Measurements from ENCODE around the gene ADAMTSL2.

Gene ADAMTSL2

GRCh38 chr9:133595910-133596309 is 61.4 kb downstream of the ADAMTSL2 start:
- no peak overlapping the region for H3K14ac ChIP-seq (ENCODE audit: low read length in 2 of 2)
- H3K36me3 ChIP-seq (ENCODE audit: control insufficient read depth in 1 of 2, insufficient read depth in 2 of 2, low read depth in 1 of 2, low read length in 2 of 2): no peaks in the 10 kb centered on the region
- H2BK120ac ChIP-seq (ENCODE audit: low read depth, low read length): no peak overlapping the region
- no peak overlapping the region for H3K4me3 ChIP-seq (ENCODE audit: insufficient read depth in 1 of 2, low read depth in 1 of 2, low read length in 2 of 2)
- no peak overlapping the region for H2AFZ ChIP-seq (ENCODE audit: low read depth, low read length)
- no peak overlapping the region for H3K4me2 ChIP-seq (ENCODE audit: low read length, poor library complexity, severe bottlenecking)
- no peak overlapping the region for H4K91ac ChIP-seq (ENCODE audit: low read length)
- 73% methylated on average over 8 of the region's 8 CpGs for WGBS
- H3K23ac ChIP-seq (ENCODE audit: low read length in 2 of 2): no peak overlapping the region
- H3K27ac ChIP-seq (ENCODE audit: low read length, poor library complexity, severe bottlenecking): no peak overlapping the region
- H3K4ac ChIP-seq (ENCODE audit: low read depth in 1 of 2, low read length in 2 of 2): no peak overlapping the region
- peaks cover 10 to 50% of the 10 kb centered on the region in 2 experiments for H3K27me3 ChIP-seq (ENCODE audit: control insufficient read depth in 1 of 2, insufficient read depth in 1 of 2, low read length in 2 of 2)
- H2BK12ac ChIP-seq (ENCODE audit: low read length in 2 of 2): no peak overlapping the region
- H2AK5ac ChIP-seq (ENCODE audit: low read length, severe bottlenecking): no peak overlapping the region
- H3K9me3 ChIP-seq (ENCODE audit: control insufficient read depth, low read length): peaks cover 25% of the 10 kb centered on the region
- no peaks in the 10 kb centered on the region for H3K79me1 ChIP-seq (replicated peaks; ENCODE audit: low read length, poor library complexity, severe bottlenecking)
- H3K4me1 ChIP-seq (ENCODE audit: control insufficient read depth, insufficient read depth, low read depth, low read length): no peaks in the 10 kb centered on the region
- no peak overlapping the region for H4K8ac ChIP-seq (ENCODE audit: low read length)
- no peak overlapping the region for H2BK15ac ChIP-seq (ENCODE audit: low read depth, poor library complexity, severe bottlenecking)
- DNase-seq: no peak
- no peak overlapping the region for H2BK5ac ChIP-seq (ENCODE audit: low read depth, low read length, poor library complexity, severe bottlenecking)
- H3K9ac ChIP-seq (ENCODE audit: low read length): no peak overlapping the region
- no peak overlapping the region for H3K18ac ChIP-seq (ENCODE audit: low read depth in 1 of 2, low read length in 2 of 2)

- WGBS: 74% methylated on average over 7 of the region's 7 CpGs
- Histone ChIP-seq H4K91ac (ENCODE audit: low read length) (no peak overlapping the region), H3K18ac (ENCODE audit: low read depth in 1 of 2, low read length in 2 of 2) (no peak overlapping the region), H3K27me3 (ENCODE audit: control insufficient read depth in 1 of 2, insufficient read depth in 1 of 2, low read length in 2 of 2) (peaks cover 17 to 51% of the 10 kb centered on the region in 2 experiments), H3K14ac (ENCODE audit: low read length in 2 of 2) (no peak overlapping the region), H2BK12ac (ENCODE audit: low read length in 2 of 2) (no peak overlapping the region), H3K36me3 (ENCODE audit: control insufficient read depth in 1 of 2, insufficient read depth in 2 of 2, low read depth in 1 of 2, low read length in 2 of 2) (no peaks in the 10 kb centered on the region), H2AK5ac (ENCODE audit: low read length, severe bottlenecking) (no peak overlapping the region), H2BK120ac (ENCODE audit: low read depth, low read length) (no peak overlapping the region), H3K9ac (ENCODE audit: low read length) (no peak overlapping the region), H3K79me1 (replicated peaks; ENCODE audit: low read length, poor library complexity, severe bottlenecking) (no peaks in the 10 kb centered on the region), H2BK5ac (ENCODE audit: low read depth, low read length, poor library complexity, severe bottlenecking) (no peak overlapping the region), H3K4me2 (ENCODE audit: low read length, poor library complexity, severe bottlenecking) (no peak overlapping the region), H2AFZ (ENCODE audit: low read depth, low read length) (no peak overlapping the region), H3K4ac (ENCODE audit: low read depth in 1 of 2, low read length in 2 of 2) (no peak overlapping the region), H3K4me1 (ENCODE audit: control insufficient read depth, insufficient read depth, low read depth, low read length) (no peaks in the 10 kb centered on the region), H4K8ac (ENCODE audit: low read length) (no peak overlapping the region), H3K4me3 (ENCODE audit: insufficient read depth in 1 of 2, low read depth in 1 of 2, low read length in 2 of 2) (no peak overlapping the region), H3K23ac (ENCODE audit: low read length in 2 of 2) (no peak overlapping the region), H2BK15ac (ENCODE audit: low read depth, poor library complexity, severe bottlenecking) (no peak overlapping the region), H3K9me3 (ENCODE audit: control insufficient read depth, low read length) (peaks cover 25% of the 10 kb centered on the region), H3K27ac (ENCODE audit: low read length, poor library complexity, severe bottlenecking) (no peak overlapping the region)
- no peak for DNase-seq
Observed at GRCh38 chr9:133597316-133597957, 62.9 kb downstream of the ADAMTSL2 start.

GRCh38 chr9:133598978-133599377 is 64.5 kb downstream of the ADAMTSL2 start:
- H3K27me3 ChIP-seq (ENCODE audit: control insufficient read depth in 1 of 2, insufficient read depth in 1 of 2, low read length in 2 of 2): peaks cover 26 to 54% of the 10 kb centered on the region in 2 experiments
- H2BK120ac ChIP-seq (ENCODE audit: low read depth, low read length): no peak overlapping the region
- H3K27ac ChIP-seq (ENCODE audit: low read length, poor library complexity, severe bottlenecking): no peak overlapping the region
- H2BK12ac ChIP-seq (ENCODE audit: low read length in 2 of 2): no peak overlapping the region
- H2BK5ac ChIP-seq (ENCODE audit: low read depth, low read length, poor library complexity, severe bottlenecking): no peak overlapping the region
- no peak overlapping the region for H3K23ac ChIP-seq (ENCODE audit: low read length in 2 of 2)
- no peaks in the 10 kb centered on the region for H3K79me1 ChIP-seq (replicated peaks; ENCODE audit: low read length, poor library complexity, severe bottlenecking)
- H3K4me1 ChIP-seq (ENCODE audit: control insufficient read depth, insufficient read depth, low read depth, low read length): no peaks in the 10 kb centered on the region
- no peak overlapping the region for H2BK15ac ChIP-seq (ENCODE audit: low read depth, poor library complexity, severe bottlenecking)
- no peak overlapping the region for H2AK5ac ChIP-seq (ENCODE audit: low read length, severe bottlenecking)
- no peak overlapping the region for H3K9ac ChIP-seq (ENCODE audit: low read length)
- no peak overlapping the region for H3K18ac ChIP-seq (ENCODE audit: low read depth in 1 of 2, low read length in 2 of 2)
- H3K4me3 ChIP-seq (ENCODE audit: insufficient read depth in 1 of 2, low read depth in 1 of 2, low read length in 2 of 2): no peak overlapping the region
- H3K4me2 ChIP-seq (ENCODE audit: low read length, poor library complexity, severe bottlenecking): no peak overlapping the region
- H4K8ac ChIP-seq (ENCODE audit: low read length): no peak overlapping the region
- no peak overlapping the region for H3K14ac ChIP-seq (ENCODE audit: low read length in 2 of 2)
- DNase-seq: no peak
- H2AFZ ChIP-seq (ENCODE audit: low read depth, low read length): no peak overlapping the region
- 89% methylated on average over 7 of the region's 7 CpGs for WGBS
- H3K36me3 ChIP-seq (ENCODE audit: control insufficient read depth in 1 of 2, insufficient read depth in 2 of 2, low read depth in 1 of 2, low read length in 2 of 2): no peaks in the 10 kb centered on the region
- peaks cover 25% of the 10 kb centered on the region for H3K9me3 ChIP-seq (ENCODE audit: control insufficient read depth, low read length)
- H3K4ac ChIP-seq (ENCODE audit: low read depth in 1 of 2, low read length in 2 of 2): no peak overlapping the region
- no peak overlapping the region for H4K91ac ChIP-seq (ENCODE audit: low read length)

GRCh38 chr9:133599470-133600173 is 65.1 kb downstream of the ADAMTSL2 start:
- Histone ChIP-seq H3K4me1 (ENCODE audit: control insufficient read depth, insufficient read depth, low read depth, low read length) (no peaks in the 10 kb centered on the region), H3K4me2 (ENCODE audit: low read length, poor library complexity, severe bottlenecking) (no peak overlapping the region), H3K4ac (ENCODE audit: low read depth in 1 of 2, low read length in 2 of 2) (no peak overlapping the region), H3K18ac (ENCODE audit: low read depth in 1 of 2, low read length in 2 of 2) (no peak overlapping the region), H2BK15ac (ENCODE audit: low read depth, poor library complexity, severe bottlenecking) (no peak overlapping the region), H2BK12ac (ENCODE audit: low read length in 2 of 2) (no peak overlapping the region), H3K14ac (ENCODE audit: low read length in 2 of 2) (peak overlapping the region in 1 of 2 experiments; percentile 45), H2AK5ac (ENCODE audit: low read length, severe bottlenecking) (no peak overlapping the region), H3K9ac (ENCODE audit: low read length) (no peak overlapping the region), H3K79me1 (replicated peaks; ENCODE audit: low read length, poor library complexity, severe bottlenecking) (no peaks in the 10 kb centered on the region), H2BK5ac (ENCODE audit: low read depth, low read length, poor library complexity, severe bottlenecking) (no peak overlapping the region), H3K27me3 (ENCODE audit: control insufficient read depth in 1 of 2, insufficient read depth in 1 of 2, low read length in 2 of 2) (peaks cover 22 to 54% of the 10 kb centered on the region in 2 experiments), H3K27ac (ENCODE audit: low read length, poor library complexity, severe bottlenecking) (no peak overlapping the region), H4K8ac (ENCODE audit: low read length) (no peak overlapping the region), H3K4me3 (ENCODE audit: insufficient read depth in 1 of 2, low read depth in 1 of 2, low read length in 2 of 2) (no peak overlapping the region), H3K9me3 (ENCODE audit: control insufficient read depth, low read length) (peaks cover 25% of the 10 kb centered on the region), H4K91ac (ENCODE audit: low read length) (peak overlapping the region; percentile 27), H2BK120ac (ENCODE audit: low read depth, low read length) (no peak overlapping the region), H3K36me3 (ENCODE audit: control insufficient read depth in 1 of 2, insufficient read depth in 2 of 2, low read depth in 1 of 2, low read length in 2 of 2) (no peaks in the 10 kb centered on the region), H3K23ac (ENCODE audit: low read length in 2 of 2) (no peak overlapping the region), H2AFZ (ENCODE audit: low read depth, low read length) (no peak overlapping the region)
- 94% methylated on average over 6 of the region's 6 CpGs for WGBS
- DNase-seq: no peak
